Upper lobe of left lung (tissue), 4 donors: ENCODE results near the gene FNDC11.

Source experiments
- POLR2A ChIP-seq, 4 donors: fragments of 450-650 bp; IDR thresholded peaks; one replicate each; pipeline ENCODE4 v1.5.1; 2016 to 2017; ENCODE audit warnings: antibody characterized with exemption in 4 of 4, mild to moderate bottlenecking in 2 of 4
- POLR2AphosphoS5 ChIP-seq, 2 donors: sonication (generic); formaldehyde crosslinking; IDR thresholded peaks; one replicate each; pipeline ENCODE4 v1.5.1; 2017; ENCODE audit warnings: antibody characterized with exemption in 2 of 2

DNA sequence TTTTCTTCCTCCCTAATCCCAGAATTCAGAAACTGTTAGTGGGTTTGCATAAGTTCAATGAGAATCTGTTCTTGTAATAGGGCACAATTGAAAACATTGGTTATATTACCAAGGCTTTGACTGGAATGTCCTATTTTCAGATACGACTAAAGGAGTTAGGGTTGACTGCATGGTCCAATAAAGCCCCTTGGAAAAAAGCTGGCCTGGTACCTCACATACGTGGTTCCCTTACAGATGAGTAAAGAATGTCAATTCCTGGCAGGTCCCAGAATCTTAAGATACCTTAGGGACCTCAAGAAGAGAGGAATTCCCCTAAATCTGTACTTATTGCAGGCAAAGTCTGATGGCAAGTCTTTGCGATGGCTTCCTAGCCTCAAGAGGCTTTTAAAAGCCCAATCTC is 28.8 kb upstream of the FNDC11 start:
- TF ChIP-seq POLR2A (IDR thresholded peaks at IDR 0.05): no peak
- no peak for TF ChIP-seq POLR2AphosphoS5 (IDR thresholded peaks at IDR 0.05)
